HG03521 (cell line): ENCODE results near the gene CAPN10.
"Not testable (repeated sequence)": the region's sequence is repeated elsewhere in the genome, so short reads cannot be mapped to it uniquely, and the experiment has no call there.

Experiments
- ATAC-seq: cut with Tn5 transposase; IDR thresholded peaks from one replicate; pipeline ENCODE4 v1.9.1; 2021; ENCODE audit warnings: mild to moderate bottlenecking, moderate library complexity; ENCODE audit not compliant: unreplicated experiment

The CAPN10 gene

GRCh38 chr2:240586198-240586918, at the start of gene CAPN10:
TSS of gene CAPN10 (plus strand) at chr2:240586734. CDS start at chr2:240586912, 178 bp downstream.
- peak; percentile 61 for ATAC-seq

GRCh38 chr2:240538031-240538780, 48.3 kb upstream of the CAPN10 start:
- ATAC-seq: no peak

GRCh38 chr2:240539101-240539500, 47.4 kb upstream of the CAPN10 start:
- ATAC-seq: not testable (repeated sequence)

- no peak for ATAC-seq
These were observed 46.6 kb upstream of the CAPN10 start for GRCh38 chr2:240539906-240540305.

GRCh38 chr2:240551288-240551687, 35.2 kb upstream of the CAPN10 start:
- ATAC-seq: no peak

GRCh38 chr2:240551811-240552210, 34.7 kb upstream of the CAPN10 start:
- no peak for ATAC-seq

GRCh38 chr2:240553956-240554480, 32.5 kb upstream of the CAPN10 start:
- ATAC-seq: no peak

GRCh38 chr2:240554767-240555493, 31.6 kb upstream of the CAPN10 start:
- ATAC-seq: no peak

GRCh38 chr2:240555541-240556250, 30.8 kb upstream of the CAPN10 start:
- ATAC-seq: no peak

GRCh38 chr2:240556553-240557100, 29.9 kb upstream of the CAPN10 start:
- ATAC-seq: no peak

- ATAC-seq: no peak
These were observed 29.3 kb upstream of the CAPN10 start for GRCh38 chr2:240557101-240557751.

- no peak for ATAC-seq
These were observed 28.7 kb upstream of the CAPN10 start, which contains the start of gene ANKMY1 for GRCh38 chr2:240557808-240558207. TSS of gene ANKMY1 (minus strand) at chr2:240557988. CDS start at chr2:240557335, 653 bp downstream.

- no peak for ATAC-seq
These were observed 28.2 kb upstream of the CAPN10 start for GRCh38 chr2:240558236-240558761.

- no peak for ATAC-seq
These were observed 27.2 kb upstream of the CAPN10 start for GRCh38 chr2:240559286-240559685.

- ATAC-seq: peak; percentile 60
These were observed 26.5 kb upstream of the CAPN10 start, which contains the start of gene DUSP28 for GRCh38 chr2:240560084-240560479. TSS of gene DUSP28 (plus strand) at chr2:240560357. CDS start at chr2:240560685, 328 bp downstream.

GRCh38 chr2:240560480-240561324, 25.8 kb upstream of the CAPN10 start:
- peak; percentile 56 for ATAC-seq

- ATAC-seq: no peak
These were observed 25.1 kb upstream of the CAPN10 start for GRCh38 chr2:240561325-240561971.

- ATAC-seq: not testable (repeated sequence)
These were observed 23.3 kb upstream of the CAPN10 start for GRCh38 chr2:240563231-240563630.
